Mucosa of descending colon (tissue), 3 donors: ENCODE results near the gene DOCK10. TPM values are rescaled to one million over a fixed set of nuclear protein-coding genes. Genes with fewer than 3 reads are reported as not detected.

ENCODE experiments used
- ATAC-seq: fragments of 200-7000 bp; cut with Tn5 transposase; one replicate; pipeline ENCODE4 v1.9.1; 2020; ENCODE audit warnings: mild to moderate bottlenecking, moderate library complexity
- DNase-seq, 3 donors: peaks; one replicate each; pipeline ENCODE4 v3.0.0-alpha.2; 2020
- H3K36me3 ChIP-seq: fragments of 200-600 bp; one replicate; pipeline ENCODE4 v1.8.0; 2021; ENCODE audit warnings: low read depth, mild to moderate bottlenecking
- H3K4me1 ChIP-seq: fragments of 200-600 bp; one replicate; pipeline ENCODE4 v1.8.0; 2021; ENCODE audit warnings: low read depth, mild to moderate bottlenecking
- H3K4me3 ChIP-seq: fragments of 200-600 bp; one replicate; pipeline ENCODE4 v1.8.0; 2021; ENCODE audit warnings: mild to moderate bottlenecking
- H3K9me3 ChIP-seq: fragments of 200-600 bp; one replicate; pipeline ENCODE4 v1.8.0; 2021; ENCODE audit warnings: mild to moderate bottlenecking
- CTCF ChIP-seq: fragments of 200-600 bp; IDR thresholded peaks from one replicate; pipeline ENCODE4 v1.8.0; 2022; ENCODE audit warnings: antibody characterized with exemption, mild to moderate bottlenecking
- intact Hi-C, 2 donors: fragments of 100-400 bp; cut with DNase I in 1 of 2; cut with micrococcal nuclease in 1 of 2; formaldehyde crosslinking; loops; one replicate each; pipeline versions ENCODE4 v1.11.0 to v1.11.1; 2022; cut with DNase I, micrococcal nuclease
- total RNA-seq, 3 donors: library from RNA; stranded (reverse); fragmentation: NEBNext Ultra II Directional in 2 of 3; extraction: Animal tissue kit (Norgen Biotek cat#: 25700) in 2 of 3; gene quantifications; one replicate each; pipeline versions ENCODE4 v1.2.1 to v1.2.4, GENCODE V29; 2021 to 2023
- donor health status: DM: no; HTN: no; CAD: no; lungs with moderate emphysema.
- donor health status: DM: no; HTN: no; CAD: no.
- donor health status: DM: no; HTN: yes; CAD: no.

DOCK10 gene
- total RNA-seq, 3 donors from 2014 or later, result 13.3 to 20.6 (median 14.7) TPM

- H3K36me3 ChIP-seq, result no peaks in the 10 kb centered on the region
- H3K9me3 ChIP-seq, result no peaks in the 10 kb centered on the region
- H3K4me1 ChIP-seq, result no peaks in the 10 kb centered on the region
- H3K4me3 ChIP-seq, result no peak overlapping the region
- ATAC-seq (no peak), DNase-seq (no peak)
- intact Hi-C loops, result no loop called here
- no peak for TF ChIP-seq CTCF
These were observed 193.0 kb downstream of the DOCK10 start for GRCh38 chr2:224849264-224849663.

GRCh38 chr2:224847961-224848850 is 194.1 kb downstream of the DOCK10 start:
- Histone ChIP-seq H3K9me3 (no peaks in the 10 kb centered on the region), H3K4me1 (no peaks in the 10 kb centered on the region), H3K36me3 (no peaks in the 10 kb centered on the region), H3K4me3 (no peak overlapping the region)
- intact Hi-C loops, result no loop called here
- DNase-seq (peak in 1 of 3 donors; percentile 10), ATAC-seq (no peak)
- TF ChIP-seq CTCF, result no peak

- Histone ChIP-seq H3K4me3 (no peak overlapping the region), H3K36me3 (no peaks in the 10 kb centered on the region), H3K9me3 (no peaks in the 10 kb centered on the region), H3K4me1 (no peaks in the 10 kb centered on the region)
- no peak for TF ChIP-seq CTCF
- DNase-seq (no peak), ATAC-seq (no peak)
- intact Hi-C loops, result no loop called here
These were observed 194.9 kb downstream of the DOCK10 start for GRCh38 chr2:224847381-224847780.

- intact Hi-C loops, result no loop called here
- no peak for TF ChIP-seq CTCF
- ATAC-seq (no peak), DNase-seq (no peak)
- Histone ChIP-seq H3K4me1 (no peaks in the 10 kb centered on the region), H3K9me3 (no peaks in the 10 kb centered on the region), H3K36me3 (no peaks in the 10 kb centered on the region), H3K4me3 (no peak overlapping the region)
These were observed 195.6 kb downstream of the DOCK10 start for GRCh38 chr2:224846686-224847085.

- DNase-seq (no peak), ATAC-seq (no peak)
- Histone ChIP-seq H3K4me1 (no peaks in the 10 kb centered on the region), H3K9me3 (no peaks in the 10 kb centered on the region), H3K36me3 (no peaks in the 10 kb centered on the region), H3K4me3 (no peak overlapping the region)
- intact Hi-C loops, result no loop called here
- no peak for TF ChIP-seq CTCF
These were observed 196.1 kb downstream of the DOCK10 start for GRCh38 chr2:224846161-224846560.
